GM21423 (cell line): ENCODE data around the gene HMX2.

Experiments
- ATAC-seq: cut with Tn5 transposase; IDR thresholded peaks from one replicate; pipeline ENCODE4 v1.9.1; 2021; ENCODE audit warnings: mild to moderate bottlenecking, moderate library complexity; ENCODE audit not compliant: unreplicated experiment

HMX2 gene

GRCh38 chr10:123136806-123137642, 10.9 kb upstream of the HMX2 start:
- ATAC-seq: no peak

GRCh38 chr10:123139165-123139520, 8.8 kb upstream of the HMX2 start:
- no peak for ATAC-seq

GRCh38 chr10:123139521-123140163, 8.3 kb upstream of the HMX2 start:
- no peak for ATAC-seq

GRCh38 chr10:123140164-123140982, 7.6 kb upstream of the HMX2 start:
- no peak for ATAC-seq

- ATAC-seq: no peak
Observed at GRCh38 chr10:123140983-123141390, 6.9 kb upstream of the HMX2 start.

- ATAC-seq: no peak
Observed at GRCh38 chr10:123141791-123142700, 5.9 kb upstream of the HMX2 start.

GRCh38 chr10:123142701-123143161, 5.2 kb upstream of the HMX2 start:
- no peak for ATAC-seq

GRCh38 chr10:123143162-123143824, 4.6 kb upstream of the HMX2 start:
- no peak for ATAC-seq

- ATAC-seq: no peak
Observed at GRCh38 chr10:123143825-123144168, 4.1 kb upstream of the HMX2 start.

GRCh38 chr10:123144697-123145541, 3.0 kb upstream of the HMX2 start:
- no peak for ATAC-seq

GRCh38 chr10:123145542-123146012, 2.4 kb upstream of the HMX2 start:
- ATAC-seq: no peak

GRCh38 chr10:123146013-123146893, 1.7 kb upstream of the HMX2 start:
- no peak for ATAC-seq

GRCh38 chr10:123146894-123147634, 872 bp upstream of the HMX2 start:
- no peak for ATAC-seq

GRCh38 chr10:123148414-123149161, 652 bp downstream of the HMX2 start:
- ATAC-seq: no peak

- ATAC-seq: no peak
Observed at GRCh38 chr10:123149162-123149567, 1.2 kb downstream of the HMX2 start.

GRCh38 chr10:123149568-123150270, 1.8 kb downstream of the HMX2 start:
- no peak for ATAC-seq
